ENCODE measurements around the gene ASZ1.

ASZ1 gene

GRCh38 chr7:117427258-117427701, at the start of gene ASZ1:
Gene ASZ1, minus strand, starts transcription at chr7:117427493. Its CDS starts 33 bp downstream, at chr7:117427460.
- Histone ChIP-seq H3K4me3 (ENCODE audit: low read length) (no peak within 1 kb of the TSS), H3K27ac (ENCODE audit: low read depth, low read length) (no peak within 1 kb of the TSS), H3K27me3 (ENCODE audit: control insufficient read depth, low read length) (no peaks in the 10 kb centered on the region), H4K20me1 (ENCODE audit: control insufficient read depth, insufficient read depth, low read depth, low read length) (no peaks in the 10 kb centered on the region), H3K9me2 (replicated peaks; ENCODE audit: control insufficient read depth, low read length) (no peaks in the 10 kb centered on the region), H3F3A (ENCODE audit: control insufficient read depth, insufficient read depth) (no peaks in the 10 kb centered on the region), H3K4me2 (ENCODE audit: low read length) (no peak within 1 kb of the TSS), H3K9me3 (ENCODE audit: control insufficient read depth, insufficient read depth, low read length) (no peaks in the 10 kb centered on the region), H3K36me3 (ENCODE audit: control insufficient read depth, low read length) (no peaks in the 10 kb centered on the region), H3K4me1 (ENCODE audit: control insufficient read depth, low read length) (no peaks in the 10 kb centered on the region), H3K79me2 (ENCODE audit: control insufficient read depth, low read length) (no peaks in the 10 kb centered on the region)
- TF ChIP-seq EZH2phosphoT487 (IDR thresholded peaks at IDR 0.05; ENCODE audit: borderline replicate concordance, low read length) (no peak), CTCF (IDR thresholded peaks at IDR 0.05; ENCODE audit: low read depth, low read length, poor library complexity, severe bottlenecking) (no peak)

GRCh38 chr7:117476557-117477215, 49.4 kb upstream of the ASZ1 start:
- Histone ChIP-seq H3K4me1 (ENCODE audit: control insufficient read depth, low read length) (no peaks in the 10 kb centered on the region), H3F3A (ENCODE audit: control insufficient read depth, insufficient read depth) (no peaks in the 10 kb centered on the region), H3K79me2 (ENCODE audit: control insufficient read depth, low read length) (no peaks in the 10 kb centered on the region), H3K9me3 (ENCODE audit: control insufficient read depth, insufficient read depth, low read length) (no peaks in the 10 kb centered on the region), H3K27ac (ENCODE audit: low read depth, low read length) (no peak overlapping the region), H4K20me1 (ENCODE audit: control insufficient read depth, insufficient read depth, low read depth, low read length) (no peaks in the 10 kb centered on the region), H3K4me2 (ENCODE audit: low read length) (no peak overlapping the region), H3K27me3 (ENCODE audit: control insufficient read depth, low read length) (no peaks in the 10 kb centered on the region), H3K9me2 (replicated peaks; ENCODE audit: control insufficient read depth, low read length) (no peaks in the 10 kb centered on the region), H3K4me3 (ENCODE audit: low read length) (no peak overlapping the region), H3K36me3 (ENCODE audit: control insufficient read depth, low read length) (no peaks in the 10 kb centered on the region)
- TF ChIP-seq EZH2phosphoT487 (IDR thresholded peaks at IDR 0.05; ENCODE audit: borderline replicate concordance, low read length), result no peak
- TF ChIP-seq CTCF (IDR thresholded peaks at IDR 0.05; ENCODE audit: low read depth, low read length, poor library complexity, severe bottlenecking), result no peak

GRCh38 chr7:117472335-117472734, 45.0 kb upstream of the ASZ1 start:
- Histone ChIP-seq H3K4me3 (ENCODE audit: low read length) (no peak overlapping the region), H3K27me3 (ENCODE audit: control insufficient read depth, low read length) (no peaks in the 10 kb centered on the region), H3K79me2 (ENCODE audit: control insufficient read depth, low read length) (no peaks in the 10 kb centered on the region), H3F3A (ENCODE audit: control insufficient read depth, insufficient read depth) (no peaks in the 10 kb centered on the region), H3K36me3 (ENCODE audit: control insufficient read depth, low read length) (no peaks in the 10 kb centered on the region), H3K9me2 (replicated peaks; ENCODE audit: control insufficient read depth, low read length) (no peaks in the 10 kb centered on the region), H4K20me1 (ENCODE audit: control insufficient read depth, insufficient read depth, low read depth, low read length) (no peaks in the 10 kb centered on the region), H3K27ac (ENCODE audit: low read depth, low read length) (no peak overlapping the region), H3K9me3 (ENCODE audit: control insufficient read depth, insufficient read depth, low read length) (no peaks in the 10 kb centered on the region), H3K4me1 (ENCODE audit: control insufficient read depth, low read length) (no peaks in the 10 kb centered on the region), H3K4me2 (ENCODE audit: low read length) (no peak overlapping the region)
- no peak for TF ChIP-seq CTCF (IDR thresholded peaks at IDR 0.05; ENCODE audit: low read depth, low read length, poor library complexity, severe bottlenecking)
- TF ChIP-seq EZH2phosphoT487 (IDR thresholded peaks at IDR 0.05; ENCODE audit: borderline replicate concordance, low read length), result no peak
